SU-DHL-6 (cell line): ENCODE results near the gene TLCD3B.

ENCODE experiments used
- CTCF ChIP-seq: fragments of 200-600 bp; sonication (generic); IDR thresholded peaks from one replicate; pipeline ENCODE4 v1.5.1; 2017; ENCODE audit warnings: antibody characterized with exemption, mild to moderate bottlenecking, low read length, moderate library complexity; ENCODE audit not compliant: insufficient read depth, poor library complexity, severe bottlenecking
- EZH2phosphoT487 ChIP-seq: fragments of 200-600 bp; sonication (generic), shearing (Covaris generic); conservative IDR thresholded peaks from 2 replicates; pipeline ENCODE4 v1.6.1; 2018; ENCODE audit warnings: mild to moderate bottlenecking, antibody characterized with exemption, low read length, moderate library complexity, mixed read lengths

GRCh38 chr16:30054451-30054850 lies 23.4 kb upstream of the TLCD3B start:
- no peak for TF ChIP-seq EZH2phosphoT487
- no peak for TF ChIP-seq CTCF
